CD4-positive, alpha-beta memory T cell (primary cell): ENCODE data around the gene KRT12. TPM values are rescaled to one million over a fixed set of nuclear protein-coding genes. Genes with fewer than 3 reads are reported as not detected.
"Not testable (repeated sequence)": the region's sequence is repeated elsewhere in the genome, so short reads cannot be mapped to it uniquely, and the experiment has no call there.

Source experiments
- CTCF ChIA-PET: fragments of 350-600 bp; sonication (Branson Sonifier 250); formaldehyde crosslinking; loops from one replicate; lab custom pipeline; 2021; ENCODE audit warnings: inconsistent platforms; ENCODE audit not compliant: partially characterized antibody; lab: Charles Lee
- POLR2A ChIA-PET: fragments of 350-600 bp; sonication (Branson Sonifier 250); formaldehyde crosslinking; loops from one replicate; lab custom pipeline; 2021; ENCODE audit not compliant: partially characterized antibody; lab: Charles Lee
- DNase-seq, 5 donors: peaks; one replicate each; pipeline versions ENCODE4 v3.0.0 to v3.0.0-alpha.2; 2020 to 2022; ENCODE audit warnings: mixed read lengths in 1 of 5
- H3K27ac ChIP-seq: one replicate; pipeline ENCODE4 v1.7.0; 2013; ENCODE audit warnings: low read depth, low read length
- H3K27me3 ChIP-seq: 2 replicates; pipeline ENCODE4 v1.7.0; 2013; ENCODE audit warnings: mild to moderate bottlenecking, low read length, moderate library complexity; ENCODE audit not compliant: insufficient read depth
- H3K36me3 ChIP-seq: 2 replicates; pipeline ENCODE4 v1.7.0; 2013; ENCODE audit warnings: mild to moderate bottlenecking, low read length, moderate library complexity; ENCODE audit not compliant: insufficient read depth
- H3K4me1 ChIP-seq: 2 replicates; pipeline ENCODE4 v1.7.0; 2013; ENCODE audit warnings: mild to moderate bottlenecking, low read length, moderate library complexity; ENCODE audit not compliant: insufficient read depth
- H3K4me3 ChIP-seq, 2 donors: one replicate each; pipeline ENCODE4 v1.7.0; 2013; ENCODE audit warnings: low read length in 2 of 2, mild to moderate bottlenecking in 1 of 2
- H3K9me3 ChIP-seq, 2 donors: one replicate each; pipeline ENCODE4 v1.7.0; 2013; ENCODE audit warnings: low read length in 2 of 2, control low read depth in 1 of 2; ENCODE audit not compliant: control insufficient read depth in 1 of 2
- H3K27ac Mint-ChIP-seq, 7 donors: one replicate each; pipeline ENCODE4 v1.8.0; 2020 to 2021; ENCODE audit warnings: mixed read lengths in 7 of 7, mild to moderate bottlenecking in 6 of 7, inconsistent platforms in 3 of 7, moderate library complexity in 3 of 7
- H3K27me3 Mint-ChIP-seq, 2 donors: one replicate each; pipeline ENCODE4 v1.8.0; 2020 to 2021; ENCODE audit warnings: mixed read lengths in 2 of 2
- H3K36me3 Mint-ChIP-seq, 2 donors: one replicate each; pipeline ENCODE4 v1.8.0; 2020 to 2021; ENCODE audit warnings: mixed read lengths in 2 of 2, inconsistent platforms in 1 of 2, mild to moderate bottlenecking in 1 of 2
- H3K4me1 Mint-ChIP-seq, 4 donors: one replicate each; pipeline ENCODE4 v1.8.0; 2020 to 2021; ENCODE audit warnings: mixed read lengths in 4 of 4, mild to moderate bottlenecking in 1 of 4
- H3K4me3 Mint-ChIP-seq, 8 donors: one replicate each; pipeline ENCODE4 v1.8.0; 2020 to 2021; ENCODE audit warnings: mixed read lengths in 8 of 8, mild to moderate bottlenecking in 7 of 8, moderate library complexity in 6 of 8, inconsistent platforms in 3 of 8
- H3K9me3 Mint-ChIP-seq, 8 donors: one replicate each; pipeline ENCODE4 v1.8.0; 2020 to 2021; ENCODE audit warnings: mixed read lengths in 8 of 8, mild to moderate bottlenecking in 5 of 8, inconsistent platforms in 3 of 8, moderate library complexity in 1 of 8
- intact Hi-C: fragments of 100-400 bp; cut with micrococcal nuclease; formaldehyde crosslinking; loops from one replicate; pipeline ENCODE4 v1.15.1; 2023
- polyA plus RNA-seq, 2 donors: library from polyadenylated mRNA; unstranded; fragments of 300-500 nt; fragmentation: Illumina TruSeq; gene quantifications; one replicate each; pipeline ENCODE4 v1.2.3, GENCODE V29; 2021
- total RNA-seq, 2 experiments: library from RNA; stranded (reverse); gene quantifications; one replicate each; pipeline ENCODE4 v1.2.3, GENCODE V29; 2021

The KRT12 gene
- total and polyA plus RNA-seq, 4 experiments from 2014 or later: not detected

- peaks cover 13 to 22% of the 10 kb centered on the region in 2 donors for H3K27me3 Mint-ChIP-seq
- intact Hi-C loops: loop anchor here (5.0 kb wide), 1 partner anchor 1200 kb away; the partner anchor contains the start of gene DNAJC7
- no peaks in the 10 kb centered on the region for H3K9me3 ChIP-seq
- H3K27ac ChIP-seq: no peak overlapping the region
- H3K4me1 Mint-ChIP-seq: peaks cover 5 to 31% (median 15%) of the 10 kb centered on the region in 4 donors
- POLR2A ChIA-PET: interaction anchor here (1.1 to 1.4 kb wide), 2 partner anchors 38 to 846 kb away, joined by 3 read pairs; no protein-coding TSS in a partner anchor
- H3K27me3 ChIP-seq: peaks cover 6% of the 10 kb centered on the region
- H3K9me3 Mint-ChIP-seq: peaks cover 0 to 3% (median under 1%) of the 10 kb centered on the region in 8 donors
- H3K4me3 ChIP-seq: no peak overlapping the region
- peaks cover 8% of the 10 kb centered on the region for H3K36me3 ChIP-seq
- H3K36me3 Mint-ChIP-seq: peaks cover 17 to 26% of the 10 kb centered on the region in 2 donors
- H3K27ac Mint-ChIP-seq: peak overlapping the region in 4 of 7 donors; percentile 10 to 72 (median 31)
- H3K4me3 Mint-ChIP-seq: peak overlapping the region; percentile 55 to 97 (median 70)
- CTCF ChIA-PET: interaction anchor here (1.0 to 2.1 kb wide), 3 partner anchors 13 to 846 kb away, joined by 3 to 8 read pairs (median 4); no protein-coding TSS in a partner anchor
- peaks cover 22% of the 10 kb centered on the region for H3K4me1 ChIP-seq
- no peak for DNase-seq
These were observed 49.8 kb downstream of the KRT12 start for GRCh38 chr17:40817103-40817682.

GRCh38 chr17:40816569-40816968 lies 50.5 kb downstream of the KRT12 start:
- intact Hi-C loops: loop anchor here (5.0 kb wide), 1 partner anchor 1201 kb away; the partner anchor contains the start of gene DNAJC7
- Mint-ChIP-seq H3K36me3 (peaks cover 17 to 23% of the 10 kb centered on the region in 2 donors), H3K4me1 (peaks cover 5 to 31% (median 15%) of the 10 kb centered on the region in 4 donors), H3K4me3 (peak overlapping the region in 2 of 8 donors; percentile 35 to 60), H3K9me3 (peaks cover 0 to 3% (median under 1%) of the 10 kb centered on the region in 8 donors), H3K27me3 (peaks cover 16 to 24% of the 10 kb centered on the region in 2 donors), H3K27ac (peak overlapping the region in 2 of 7 donors; percentile 33 to 36)
- ChIA-PET POLR2A (interaction anchor here (1.1 kb wide), 1 partner anchor 846 kb away, joined by 3 read pairs; no protein-coding TSS in a partner anchor), CTCF (interaction anchor here (1.0 to 2.1 kb wide), 4 partner anchors 13 to 847 kb away, joined by 3 to 8 read pairs (median 4); no protein-coding TSS in a partner anchor)
- Histone ChIP-seq H3K4me3 (no peak overlapping the region), H3K27me3 (peaks cover 11% of the 10 kb centered on the region), H3K9me3 (no peaks in the 10 kb centered on the region), H3K36me3 (peaks cover 8% of the 10 kb centered on the region), H3K4me1 (peaks cover 22% of the 10 kb centered on the region), H3K27ac (no peak overlapping the region)
- DNase-seq: no peak

GRCh38 chr17:40815381-40815780 lies 51.6 kb downstream of the KRT12 start:
- intact Hi-C loops: loop anchor here (5.0 kb wide), 1 partner anchor 1202 kb away; the partner anchor contains the start of gene DNAJC7
- no peaks in the 10 kb centered on the region for H3K9me3 ChIP-seq
- peaks cover 8% of the 10 kb centered on the region for H3K36me3 ChIP-seq
- POLR2A ChIA-PET: interaction anchor here (0.8 to 1.2 kb wide), 2 partner anchors 873 to 874 kb away, joined by 3 to 4 read pairs; partner anchors contain the start of gene EIF1
- H3K4me1 ChIP-seq: peaks cover 22% of the 10 kb centered on the region
- H3K27me3 ChIP-seq: peaks cover 19% of the 10 kb centered on the region
- no peak for DNase-seq
- CTCF ChIA-PET: interaction anchor here (1.2 to 2.1 kb wide), 3 partner anchors 33 to 848 kb away, joined by 3 to 8 read pairs (median 3); no protein-coding TSS in a partner anchor
- H3K4me3 ChIP-seq: no peak overlapping the region
- peaks cover 5 to 29% (median 15%) of the 10 kb centered on the region in 4 donors for H3K4me1 Mint-ChIP-seq
- H3K4me3 Mint-ChIP-seq: no peak overlapping the region
- H3K27me3 Mint-ChIP-seq: peaks cover 23 to 30% of the 10 kb centered on the region in 2 donors
- peaks cover 17 to 21% of the 10 kb centered on the region in 2 donors for H3K36me3 Mint-ChIP-seq
- peaks cover 0 to 3% (median under 1%) of the 10 kb centered on the region in 8 donors for H3K9me3 Mint-ChIP-seq
- no peak overlapping the region for H3K27ac Mint-ChIP-seq
- no peak overlapping the region for H3K27ac ChIP-seq

- H3K9me3 ChIP-seq, CTCF ChIA-PET, DNase-seq, H3K4me3 ChIP-seq, H3K36me3 ChIP-seq, H3K4me3 Mint-ChIP-seq, H3K27ac Mint-ChIP-seq, H3K9me3 Mint-ChIP-seq, H3K27ac ChIP-seq: not testable (repeated sequence)
- peaks cover 26% of the 10 kb centered on the region for H3K27me3 ChIP-seq
- POLR2A ChIA-PET: interaction anchor here (1.2 kb wide), 1 partner anchor 875 kb away, joined by 4 read pairs; no protein-coding TSS in a partner anchor
- peaks cover 5 to 22% (median 13%) of the 10 kb centered on the region in 4 donors for H3K4me1 Mint-ChIP-seq
- peaks cover 16% of the 10 kb centered on the region for H3K4me1 ChIP-seq
- peaks cover 16 to 17% of the 10 kb centered on the region in 2 donors for H3K36me3 Mint-ChIP-seq
- intact Hi-C loops: loop anchor here (5.0 kb wide), 1 partner anchor 1203 kb away; the partner anchor contains the start of gene DNAJC7
- H3K27me3 Mint-ChIP-seq: peaks cover 31 to 34% of the 10 kb centered on the region in 2 donors
These were observed 52.4 kb downstream of the KRT12 start for GRCh38 chr17:40814657-40815056.

- intact Hi-C loops: no loop called here
- Histone ChIP-seq H3K9me3 (no peaks in the 10 kb centered on the region), H3K4me1 (peaks cover 10% of the 10 kb centered on the region), H3K27ac (no peak overlapping the region), H3K27me3 (peaks cover 27% of the 10 kb centered on the region), H3K4me3 (no peak overlapping the region), H3K36me3 (peaks cover 8% of the 10 kb centered on the region)
- Mint-ChIP-seq H3K27me3 (peaks cover 36 to 40% of the 10 kb centered on the region in 2 donors), H3K27ac (no peak overlapping the region), H3K36me3 (peaks cover 16 to 17% of the 10 kb centered on the region in 2 donors), H3K4me3 (no peak overlapping the region), H3K9me3 (peaks cover 0 to 3% (median under 1%) of the 10 kb centered on the region in 8 donors), H3K4me1 (peaks cover 4 to 16% (median 9%) of the 10 kb centered on the region in 4 donors)
- ChIA-PET CTCF (no interaction called here), POLR2A (no interaction called here)
- DNase-seq: no peak
These were observed 53.2 kb downstream of the KRT12 start for GRCh38 chr17:40813804-40814203.

- Histone ChIP-seq H3K27ac (no peak overlapping the region), H3K4me1 (peaks cover 3% of the 10 kb centered on the region), H3K36me3 (peaks cover 8% of the 10 kb centered on the region), H3K9me3 (no peaks in the 10 kb centered on the region), H3K27me3 (peaks cover 27% of the 10 kb centered on the region), H3K4me3 (no peak overlapping the region)
- POLR2A ChIA-PET: no interaction called here
- CTCF ChIA-PET: interaction anchor here (1.1 kb wide), 1 partner anchor 853 kb away, joined by 3 read pairs; no protein-coding TSS in a partner anchor
- no peak for DNase-seq
- H3K4me3 Mint-ChIP-seq: no peak overlapping the region
- H3K27ac Mint-ChIP-seq: no peak overlapping the region
- peaks cover 0 to 10% (median 4%) of the 10 kb centered on the region in 4 donors for H3K4me1 Mint-ChIP-seq
- peaks cover 0 to 3% (median under 1%) of the 10 kb centered on the region in 8 donors for H3K9me3 Mint-ChIP-seq
- H3K36me3 Mint-ChIP-seq: peaks cover 8 to 12% of the 10 kb centered on the region in 2 donors
- H3K27me3 Mint-ChIP-seq: peaks cover 41% of the 10 kb centered on the region in 2 donors
- intact Hi-C loops: no loop called here
These were observed 54.4 kb downstream of the KRT12 start for GRCh38 chr17:40812639-40813038.
